GM21423 (cell line): Measurements from ENCODE around the gene DSC2.
"Not testable (repeated sequence)": the region's sequence is repeated elsewhere in the genome, so short reads cannot be mapped to it uniquely, and the experiment has no call there.

Source experiments
- ATAC-seq: cut with Tn5 transposase; IDR thresholded peaks from one replicate; pipeline ENCODE4 v1.9.1; 2021; ENCODE audit warnings: mild to moderate bottlenecking, moderate library complexity; ENCODE audit not compliant: unreplicated experiment

DSC2 gene

GRCh38 chr18:31045599-31045998, 56.6 kb downstream of the DSC2 start:
- ATAC-seq = no peak

DNA sequence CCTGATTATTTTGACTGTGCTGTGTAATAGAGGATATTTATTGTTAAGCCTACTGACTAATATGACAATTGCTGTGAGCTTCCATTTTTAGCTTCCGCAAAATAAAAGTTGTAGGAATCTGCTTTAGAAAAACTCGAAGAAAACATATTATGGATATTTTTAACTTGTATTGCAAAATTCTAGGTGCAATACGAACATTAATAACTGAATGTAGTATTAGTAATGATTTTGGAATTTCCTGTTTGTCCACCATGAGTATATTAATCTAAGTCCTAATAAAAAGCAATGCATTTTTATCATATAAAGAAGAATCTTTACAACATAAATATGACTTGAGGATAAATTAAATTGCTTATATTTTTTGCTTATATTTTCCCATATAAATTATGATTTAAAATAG, 57.3 kb downstream of the DSC2 start:
- ATAC-seq = no peak

DNA sequence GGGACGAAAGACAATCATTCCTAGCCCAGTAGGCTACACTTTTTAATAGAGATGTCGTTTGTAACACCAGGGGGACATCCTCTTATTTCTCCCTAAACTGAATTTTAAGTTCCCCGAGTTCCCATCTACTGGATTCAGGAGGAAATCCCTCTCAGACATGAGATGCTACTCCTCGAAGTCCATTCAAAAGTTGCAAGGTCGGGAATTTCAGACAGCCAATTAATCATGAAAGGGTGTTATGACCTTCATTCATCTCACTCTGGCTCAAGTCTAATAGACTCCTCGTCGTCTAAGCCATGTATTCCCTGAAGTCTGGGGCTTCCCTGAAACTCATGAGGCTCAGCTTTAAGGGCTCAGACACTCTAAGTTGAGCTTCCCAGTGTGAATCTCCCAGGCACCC, 58.5 kb downstream of the DSC2 start:
- ATAC-seq = no peak

DNA sequence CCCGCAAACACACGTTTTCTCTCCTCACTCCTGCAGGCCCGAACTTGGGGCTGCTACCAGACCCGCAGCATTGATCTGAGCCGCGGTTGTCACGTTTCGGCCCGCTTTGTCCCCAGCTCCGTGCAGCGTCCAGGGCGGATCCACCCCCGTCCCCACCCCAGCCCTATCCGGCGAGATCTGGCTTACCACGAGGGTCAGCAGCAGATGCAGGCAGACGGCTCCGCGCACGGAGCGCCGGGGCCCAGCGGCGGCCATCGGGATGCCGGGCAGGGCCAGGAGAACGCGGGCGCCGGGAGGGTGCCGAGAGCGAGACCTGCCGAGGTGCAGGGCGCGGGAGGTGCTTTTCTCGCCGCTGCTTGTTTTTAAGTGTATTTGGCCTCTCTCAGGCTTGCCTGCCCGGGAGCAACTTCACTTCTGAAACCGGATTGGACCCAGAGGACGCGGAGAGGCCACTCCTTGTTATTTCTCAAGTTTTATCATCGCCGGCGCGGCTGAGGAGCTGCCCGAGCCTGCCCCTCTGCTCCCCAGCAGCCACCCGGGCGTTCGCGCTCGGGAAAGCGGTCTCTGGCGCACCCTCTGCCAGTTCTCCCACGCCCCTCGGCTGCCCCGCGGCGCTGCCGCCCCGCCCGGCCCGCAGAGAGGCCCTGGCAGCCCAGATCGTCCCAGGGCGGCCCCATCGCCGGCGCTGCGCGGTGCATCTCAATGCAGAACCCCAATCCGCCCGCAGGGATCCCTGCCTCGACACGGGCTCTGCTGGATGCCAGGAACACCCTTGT, 59.6 kb downstream of the DSC2 start, which contains the start of gene DSC3:
TSS of gene DSC3 (minus strand) at position 337 of the 776 bp plus-strand sequence. CDS start at position 255, 82 bp downstream.
- ATAC-seq = no peak

DNA sequence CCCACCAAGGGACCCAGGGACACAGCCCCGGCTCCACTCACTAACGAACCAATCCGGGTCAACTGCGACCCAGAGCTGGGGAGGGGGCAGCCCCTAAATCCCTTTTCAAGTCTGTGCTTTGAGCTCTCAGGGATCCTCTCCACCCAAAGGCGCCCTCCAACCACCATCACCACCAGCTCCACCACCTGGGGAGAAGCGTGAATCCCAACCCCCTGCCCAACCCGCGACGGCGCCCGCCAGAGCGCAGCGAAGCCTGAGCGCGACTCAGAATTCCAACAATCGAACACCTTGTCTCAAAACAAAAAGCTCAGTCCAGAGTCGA, 60.2 kb downstream of the DSC2 start:
- ATAC-seq = no peak

GRCh38 chr18:31041271-31042083, 60.7 kb downstream of the DSC2 start:
- ATAC-seq = no peak

- ATAC-seq = no peak
Measured at GRCh38 chr18:31040686-31041270, 61.4 kb downstream of the DSC2 start.

DNA sequence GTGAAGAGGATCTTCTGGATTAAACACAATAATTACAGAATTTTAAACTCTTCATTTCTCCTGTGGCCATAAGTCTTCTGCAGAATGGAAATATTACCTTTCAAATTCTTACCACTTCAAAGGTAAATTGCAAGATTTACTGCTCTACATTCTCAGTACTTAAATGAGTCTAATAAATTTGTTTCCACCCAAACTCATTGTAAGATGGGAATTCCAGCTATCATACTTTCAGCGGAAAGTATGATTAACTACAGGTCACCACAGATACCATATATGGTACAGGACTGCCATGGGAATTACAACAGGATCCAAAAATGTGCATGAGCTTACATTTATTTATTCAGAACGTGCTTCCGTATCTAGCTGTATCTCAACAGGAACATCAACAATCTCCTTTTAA, 62.8 kb downstream of the DSC2 start:
- no peak for ATAC-seq

GRCh38 chr18:31037686-31038085, 64.5 kb downstream of the DSC2 start:
- ATAC-seq = not testable (repeated sequence)

DNA sequence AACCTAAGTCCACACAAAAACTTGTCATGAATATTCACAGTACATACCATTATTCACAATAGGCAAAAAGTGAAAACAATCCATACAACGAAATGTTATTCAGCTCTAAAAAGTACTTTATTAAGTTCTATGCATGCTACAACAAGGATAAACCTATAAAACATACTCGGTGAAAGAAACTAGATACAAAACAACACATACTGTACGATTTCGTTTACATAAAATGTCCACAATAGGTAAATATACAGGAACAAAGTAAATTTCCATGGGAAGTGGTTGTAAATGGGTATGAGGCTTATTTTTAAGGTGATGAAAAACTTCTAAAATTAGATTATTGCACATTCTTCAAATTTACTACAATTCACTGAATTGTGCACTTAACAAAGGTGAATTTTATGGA, 67.7 kb downstream of the DSC2 start:
- no peak for ATAC-seq

DNA sequence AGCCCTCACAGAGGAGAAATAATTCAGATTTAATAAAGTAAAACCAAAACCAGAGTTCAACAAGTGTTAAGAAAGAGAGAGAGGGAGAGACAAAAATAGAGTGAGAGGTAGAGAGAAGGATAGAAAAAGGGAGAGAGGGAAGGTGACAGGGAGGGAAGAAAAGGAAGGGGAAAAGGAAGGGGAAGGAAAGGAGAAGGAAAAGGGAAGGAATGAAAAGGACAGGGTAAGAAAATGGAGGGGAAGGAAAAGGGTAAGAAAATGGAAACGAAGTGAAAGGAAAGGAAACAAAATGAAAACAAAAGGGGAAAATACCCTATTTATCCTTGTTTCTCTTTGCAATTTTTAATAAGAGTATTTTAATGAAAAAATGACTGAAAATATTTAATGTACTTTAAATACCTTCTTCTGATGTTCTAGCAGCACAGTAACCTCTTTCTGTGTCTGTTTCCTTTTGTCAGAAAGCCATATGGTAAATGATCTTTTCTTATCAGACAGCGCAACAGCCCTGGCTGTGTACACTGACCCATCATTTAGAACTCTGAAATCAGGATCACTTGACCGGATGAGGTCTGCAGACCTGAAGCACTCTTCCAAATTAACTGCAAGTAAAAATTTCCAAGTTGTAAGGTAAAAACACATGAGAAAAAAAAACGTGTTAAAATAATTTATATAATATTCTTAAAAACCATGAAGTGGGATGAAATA, 71.5 kb downstream of the DSC2 start:
- no peak for ATAC-seq

DNA sequence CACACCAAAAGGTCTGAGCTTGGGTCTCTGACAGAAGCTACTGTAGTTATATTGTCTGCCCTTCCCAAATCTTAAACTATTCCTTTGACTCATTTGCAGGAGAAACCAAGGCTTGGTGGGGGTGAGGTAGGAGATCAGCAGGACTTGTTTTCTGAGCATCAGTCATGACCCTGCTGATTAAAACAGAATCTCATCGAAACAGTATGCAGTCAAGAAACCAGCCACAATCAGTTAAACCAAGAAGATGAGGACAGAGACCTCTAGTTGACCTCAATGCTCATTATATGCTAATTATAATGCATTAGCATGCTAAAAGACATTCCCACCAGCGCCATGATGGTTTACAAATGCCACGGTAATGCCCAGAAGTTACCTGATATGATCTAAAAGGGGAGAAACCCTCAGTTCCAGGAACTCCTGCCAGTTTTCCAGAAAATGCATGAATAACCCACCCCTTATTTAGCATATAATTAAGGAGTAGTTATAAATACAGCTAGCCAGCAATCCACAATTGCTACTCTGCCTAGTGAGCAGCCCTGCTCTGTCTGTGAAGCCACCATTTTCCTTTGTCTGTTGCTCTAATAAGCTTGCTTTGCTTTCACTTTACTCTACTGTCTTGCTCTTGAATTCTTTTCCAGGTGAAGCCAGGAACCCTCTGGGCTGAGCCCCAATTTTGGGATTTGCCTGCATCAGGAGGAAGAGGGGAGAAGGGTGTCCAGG, 86.3 kb downstream of the DSC2 start:
- ATAC-seq = no peak

DNA sequence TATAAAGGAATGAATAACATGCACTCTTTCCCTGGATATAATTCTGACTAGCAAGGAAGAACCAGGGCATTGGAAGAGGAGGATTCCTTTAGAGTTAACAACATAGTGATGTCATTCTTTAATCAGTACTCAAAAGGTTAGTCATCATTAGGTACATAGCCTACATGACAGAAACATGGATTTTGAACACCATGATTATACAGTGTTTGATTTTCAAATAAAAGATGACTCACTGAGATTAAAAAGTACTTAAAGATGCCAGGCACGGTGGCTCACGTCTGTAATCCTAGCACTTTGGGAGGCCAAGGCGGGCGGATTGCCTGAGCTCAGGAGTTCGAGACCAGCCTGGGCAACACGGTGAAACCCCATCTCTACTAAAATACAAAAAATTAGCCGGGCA, 90.8 kb downstream of the DSC2 start:
- not testable (repeated sequence) for ATAC-seq

DNA sequence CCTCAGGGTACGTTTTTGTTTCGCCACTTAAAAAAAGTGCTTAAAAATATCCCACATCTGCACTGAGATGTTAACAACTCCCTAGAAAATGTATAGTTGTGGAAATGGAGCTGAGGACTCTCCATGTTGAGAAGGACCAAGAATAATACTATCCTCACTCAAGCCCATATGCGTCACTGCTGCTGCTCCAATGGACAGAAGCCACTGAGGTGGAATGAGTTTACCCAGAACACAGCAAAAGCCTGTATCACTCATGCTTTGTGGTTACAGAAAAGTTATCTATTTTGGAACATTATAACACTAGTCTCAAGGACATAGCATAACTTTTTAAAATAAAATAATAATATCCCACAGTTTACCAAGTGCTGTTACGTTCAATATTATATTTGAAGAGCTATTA, 91.6 kb downstream of the DSC2 start:
- ATAC-seq = no peak
